Brain microvascular endothelial cell (primary cell): ENCODE data around the gene RBFOX2.
A peak's percentile ranks its signal among the peaks of the same experiment; 100 is the strongest.

Source experiments
- DNase-seq: peaks from one replicate; pipeline ENCODE4 v3.0.0-alpha.2; 2020
- H3K27ac ChIP-seq: fragments of 250-450 bp; sonication (Bioruptor Pico); 2 replicates; pipeline ENCODE4 v1.5.1; 2020; ENCODE audit warnings: mild to moderate bottlenecking, moderate library complexity
- H3K27me3 ChIP-seq: fragments of 250-450 bp; sonication (Bioruptor Pico); replicated peaks from 2 replicates; pipeline ENCODE4 v1.5.1; 2020; ENCODE audit warnings: mild to moderate bottlenecking
- H3K36me3 ChIP-seq: fragments of 250-450 bp; sonication (Bioruptor Pico); replicated peaks from 2 replicates; pipeline ENCODE4 v1.5.1; 2020; ENCODE audit warnings: mild to moderate bottlenecking
- H3K4me3 ChIP-seq: 2 replicates; pipeline ENCODE4 v1.5.1; 2011; ENCODE audit warnings: low read depth, mild to moderate bottlenecking, control low read depth, low read length, moderate library complexity
- in situ Hi-C: cut with HindIII; loops from 2 replicates; pipeline ENCODE4 v1.10.0; 2017; ENCODE audit warnings: low sequenced_read_pairs, low pct_ligation_motif_present
- TF ChIP-seq, protein P1 (sequence below): IDR thresholded peaks from 2 replicates; pipeline ENCODE4 v1.5.1; 2011; ENCODE audit warnings: low read depth, mild to moderate bottlenecking, moderate library complexity, low read length, control low read depth, inconsistent platforms; ENCODE audit errors: missing control alignments

Gene RBFOX2

DNA sequence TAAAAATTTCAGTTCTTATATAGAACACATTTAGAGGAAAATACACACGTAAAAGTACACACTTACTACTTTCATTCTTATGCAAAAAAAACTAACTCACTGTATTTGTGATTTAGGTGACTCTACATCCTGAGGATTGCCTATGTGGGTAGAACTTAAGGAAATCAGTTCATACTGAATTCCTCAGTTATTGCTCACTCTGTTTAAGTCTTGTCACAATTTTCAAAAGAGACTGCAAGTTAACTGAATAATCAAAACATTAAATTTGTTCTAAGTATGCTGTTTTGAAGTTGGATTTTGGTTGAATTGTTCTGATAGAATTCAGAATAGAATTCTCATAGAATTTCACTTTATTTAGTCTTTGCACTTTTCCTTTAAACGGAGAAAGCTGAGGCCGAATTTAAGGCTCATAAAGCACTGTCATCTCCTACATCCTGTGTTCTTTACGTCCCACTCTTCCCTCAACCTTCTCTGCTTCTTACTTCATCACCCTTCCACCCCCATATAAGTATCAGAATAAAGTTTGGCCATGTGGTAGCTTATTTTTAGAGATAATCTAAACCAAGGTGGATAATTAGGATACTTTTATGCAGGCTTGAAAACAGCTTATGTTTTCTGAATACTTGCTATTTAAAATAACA, 251.2 kb downstream of the RBFOX2 start:
- peak overlapping the region; percentile 65 for H3K27ac ChIP-seq
- in situ Hi-C loops, result no loop called here
- H3K36me3 ChIP-seq, result peaks cover 6% of the 10 kb centered on the region
- H3K4me3 ChIP-seq, result peak overlapping the region; percentile 13
- no peaks in the 10 kb centered on the region for H3K27me3 ChIP-seq
- TF ChIP-seq, protein P1, sequence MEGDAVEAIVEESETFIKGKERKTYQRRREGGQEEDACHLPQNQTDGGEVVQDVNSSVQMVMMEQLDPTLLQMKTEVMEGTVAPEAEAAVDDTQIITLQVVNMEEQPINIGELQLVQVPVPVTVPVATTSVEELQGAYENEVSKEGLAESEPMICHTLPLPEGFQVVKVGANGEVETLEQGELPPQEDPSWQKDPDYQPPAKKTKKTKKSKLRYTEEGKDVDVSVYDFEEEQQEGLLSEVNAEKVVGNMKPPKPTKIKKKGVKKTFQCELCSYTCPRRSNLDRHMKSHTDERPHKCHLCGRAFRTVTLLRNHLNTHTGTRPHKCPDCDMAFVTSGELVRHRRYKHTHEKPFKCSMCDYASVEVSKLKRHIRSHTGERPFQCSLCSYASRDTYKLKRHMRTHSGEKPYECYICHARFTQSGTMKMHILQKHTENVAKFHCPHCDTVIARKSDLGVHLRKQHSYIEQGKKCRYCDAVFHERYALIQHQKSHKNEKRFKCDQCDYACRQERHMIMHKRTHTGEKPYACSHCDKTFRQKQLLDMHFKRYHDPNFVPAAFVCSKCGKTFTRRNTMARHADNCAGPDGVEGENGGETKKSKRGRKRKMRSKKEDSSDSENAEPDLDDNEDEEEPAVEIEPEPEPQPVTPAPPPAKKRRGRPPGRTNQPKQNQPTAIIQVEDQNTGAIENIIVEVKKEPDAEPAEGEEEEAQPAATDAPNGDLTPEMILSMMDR, result no peak
- DNase-seq, result no peak

DNA sequence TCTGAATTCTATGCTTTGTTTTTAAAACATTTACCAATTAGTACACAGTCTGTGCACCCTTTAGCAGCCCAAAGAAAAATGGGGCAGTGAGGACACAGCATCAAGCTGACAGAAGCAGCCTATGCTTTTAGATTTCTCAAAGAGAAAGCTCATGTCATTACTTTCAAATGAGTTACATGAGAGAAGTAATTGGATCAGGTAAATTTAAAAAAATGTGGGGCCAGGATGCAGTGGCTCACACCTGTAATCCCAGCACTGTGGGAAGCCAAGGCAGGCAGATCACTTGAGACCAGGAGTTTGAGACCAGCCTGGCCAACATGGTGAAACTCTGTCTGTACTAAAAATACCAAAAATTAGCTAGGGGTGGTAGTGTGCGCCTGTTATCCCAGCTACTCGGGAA, 253.3 kb downstream of the RBFOX2 start:
- in situ Hi-C loops, result no loop called here
- H3K27ac ChIP-seq, result no peak overlapping the region
- no peaks in the 10 kb centered on the region for H3K27me3 ChIP-seq
- no peaks in the 10 kb centered on the region for H3K36me3 ChIP-seq
- H3K4me3 ChIP-seq, result no peak overlapping the region
- DNase-seq, result no peak
- TF ChIP-seq, protein P1, result no peak

DNA sequence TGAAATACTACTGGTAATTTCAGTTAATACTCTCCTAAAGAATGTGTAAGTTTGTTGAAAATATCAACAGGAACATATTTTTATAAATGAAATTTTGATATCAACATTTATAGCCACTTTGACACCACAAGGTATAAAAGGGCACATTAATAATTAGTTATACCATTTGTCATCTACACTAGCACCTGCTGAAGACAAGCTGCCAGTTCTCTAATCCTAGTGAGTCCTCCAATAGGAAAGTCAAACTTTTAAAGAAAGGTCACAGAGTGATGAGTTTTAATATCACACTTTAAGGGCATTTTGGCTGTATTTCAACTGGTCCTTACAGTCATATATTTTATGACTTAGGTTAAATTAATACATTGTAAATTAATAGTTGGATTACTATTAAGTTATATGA, 258.6 kb downstream of the RBFOX2 start:
- Histone ChIP-seq H3K36me3 (no peaks in the 10 kb centered on the region), H3K27ac (no peak overlapping the region), H3K27me3 (no peaks in the 10 kb centered on the region), H3K4me3 (no peak overlapping the region)
- in situ Hi-C loops, result no loop called here
- TF ChIP-seq, protein P1, result no peak
- no peak for DNase-seq

DNA sequence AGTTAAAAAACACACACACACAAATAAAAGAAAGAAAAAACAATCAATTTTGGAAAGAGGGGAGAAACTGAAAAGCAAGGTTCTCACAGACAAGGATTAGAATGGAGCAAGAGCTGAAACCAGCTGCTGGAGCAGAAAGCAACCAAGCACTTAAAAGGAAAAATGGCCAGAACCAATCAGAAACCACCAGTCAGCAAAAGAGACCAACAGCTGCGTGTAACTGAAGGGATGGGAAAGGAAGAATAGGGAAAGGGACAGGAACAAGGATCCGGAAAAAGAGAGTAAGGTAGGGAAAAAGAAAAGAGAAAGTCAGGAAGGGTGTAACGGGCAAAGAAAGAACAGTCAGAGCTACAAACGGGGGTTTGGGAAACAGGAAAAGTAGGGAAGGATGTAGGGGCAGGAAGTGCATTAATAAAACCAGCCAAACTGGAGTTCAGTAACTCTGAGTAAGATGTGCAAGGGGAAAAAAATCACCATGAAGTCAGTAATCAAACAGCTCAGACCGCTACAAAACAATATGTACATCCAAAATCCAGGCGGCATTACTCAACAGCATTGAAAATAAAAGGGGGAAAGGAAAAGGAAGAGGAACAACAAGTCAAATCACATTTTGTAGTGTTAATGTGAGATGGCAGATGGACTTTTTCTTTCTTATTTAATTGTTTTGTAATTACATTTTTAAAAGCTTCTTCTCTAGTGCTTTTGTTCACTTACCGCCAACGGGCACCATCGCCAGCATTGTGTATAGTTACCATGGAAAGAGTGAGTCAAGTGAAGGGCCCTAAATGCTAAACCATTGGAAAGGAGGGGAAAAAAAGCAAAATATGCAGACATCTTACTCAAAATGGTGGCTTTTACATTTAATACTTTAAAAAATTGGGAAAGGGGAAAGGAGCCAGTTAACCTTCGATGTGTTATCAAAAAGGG, 261.7 kb downstream of the RBFOX2 start:
- Histone ChIP-seq H3K27me3 (no peaks in the 10 kb centered on the region), H3K4me3 (no peak overlapping the region), H3K27ac (no peak overlapping the region), H3K36me3 (peaks cover 2% of the 10 kb centered on the region)
- in situ Hi-C loops, result no loop called here
- no peak for DNase-seq
- TF ChIP-seq, protein P1, result no peak

DNA sequence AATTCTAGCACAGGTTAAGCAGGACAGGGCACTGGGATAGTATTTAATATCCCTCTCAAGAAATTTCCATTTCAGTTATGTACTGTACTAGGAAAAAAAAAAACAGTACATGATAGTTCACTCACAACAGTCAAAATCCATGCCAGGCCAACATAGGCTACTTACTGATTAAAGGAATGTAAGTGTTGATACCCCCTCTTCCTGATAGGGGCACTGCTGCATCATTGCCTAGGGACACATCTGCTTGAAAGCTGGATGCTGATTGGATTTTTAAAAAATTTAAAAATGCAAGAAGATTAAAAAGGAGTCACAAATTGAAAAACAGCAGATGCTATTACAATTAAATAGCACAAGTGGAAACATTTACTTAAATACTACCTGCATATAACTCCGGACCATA, 267.6 kb downstream of the RBFOX2 start:
- Histone ChIP-seq H3K36me3 (peaks cover 29% of the 10 kb centered on the region), H3K4me3 (no peak overlapping the region), H3K27ac (no peak overlapping the region), H3K27me3 (no peaks in the 10 kb centered on the region)
- in situ Hi-C loops, result no loop called here
- TF ChIP-seq, protein P1, result peak; percentile 55
- no peak for DNase-seq
